HG03066 (cell line): ENCODE results near the gene NTN3.
A peak's percentile ranks its signal among the peaks of the same experiment; 100 is the strongest.
"Not testable (repeated sequence)": the region's sequence is repeated elsewhere in the genome, so short reads cannot be mapped to it uniquely, and the experiment has no call there.

Experiments
- ATAC-seq: cut with Tn5 transposase; IDR thresholded peaks from one replicate; pipeline ENCODE4 v1.9.1; 2021; ENCODE audit warnings: low read depth; ENCODE audit not compliant: unreplicated experiment

NTN3 gene

DNA sequence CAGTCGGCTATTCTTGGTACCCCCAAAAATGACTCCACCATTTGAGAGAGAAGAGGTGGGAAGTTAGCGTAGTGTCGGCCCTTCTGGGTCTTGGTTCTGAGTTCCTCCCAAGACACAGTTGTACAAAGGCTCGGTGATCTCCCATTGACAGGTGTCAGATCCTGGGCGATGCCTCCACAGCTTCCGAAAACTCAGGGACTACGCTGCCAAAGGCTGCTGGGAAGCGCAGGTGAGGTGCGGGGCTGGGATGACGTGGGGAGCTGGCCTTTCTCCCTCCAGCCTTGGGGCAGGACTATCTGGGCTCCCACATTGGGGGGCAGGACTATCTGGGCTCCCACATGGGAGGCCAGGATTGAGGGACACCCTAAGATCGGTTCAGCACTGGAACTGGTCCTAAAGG lies 31.5 kb upstream of the NTN3 start:
- ATAC-seq = no peak

DNA sequence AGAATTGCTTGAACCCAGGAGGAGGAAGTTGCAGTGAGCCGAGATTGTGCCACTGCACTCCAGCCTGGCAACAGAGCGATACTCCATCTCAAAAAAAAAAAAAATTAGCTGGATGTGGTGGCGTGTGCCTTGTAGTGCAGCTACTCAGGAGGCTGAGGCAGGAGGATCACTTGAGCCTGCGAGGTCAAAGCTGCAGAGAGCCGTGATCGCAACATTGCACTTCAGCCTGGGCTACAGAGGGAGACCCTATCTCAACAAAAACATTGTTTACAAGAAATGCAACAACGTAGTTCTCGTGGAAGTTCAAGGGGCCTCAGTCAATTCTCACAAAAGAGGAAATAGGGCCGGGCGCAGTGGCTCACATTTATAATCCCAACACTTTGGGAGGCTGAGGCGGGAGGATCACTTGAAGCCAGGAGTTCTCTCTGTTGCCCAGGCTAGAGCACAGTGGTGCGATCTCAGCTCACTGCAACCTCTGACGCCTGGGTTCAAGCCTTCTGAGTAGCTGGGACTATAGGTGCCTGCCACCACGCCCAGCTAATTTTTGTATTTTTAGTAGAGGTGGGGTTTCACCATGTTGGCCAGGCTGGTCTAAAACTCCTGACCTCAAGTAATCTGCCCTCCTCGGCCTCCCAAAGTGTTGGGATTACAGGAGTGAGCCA lies 29.8 kb upstream of the NTN3 start:
- ATAC-seq = not testable (repeated sequence)

DNA sequence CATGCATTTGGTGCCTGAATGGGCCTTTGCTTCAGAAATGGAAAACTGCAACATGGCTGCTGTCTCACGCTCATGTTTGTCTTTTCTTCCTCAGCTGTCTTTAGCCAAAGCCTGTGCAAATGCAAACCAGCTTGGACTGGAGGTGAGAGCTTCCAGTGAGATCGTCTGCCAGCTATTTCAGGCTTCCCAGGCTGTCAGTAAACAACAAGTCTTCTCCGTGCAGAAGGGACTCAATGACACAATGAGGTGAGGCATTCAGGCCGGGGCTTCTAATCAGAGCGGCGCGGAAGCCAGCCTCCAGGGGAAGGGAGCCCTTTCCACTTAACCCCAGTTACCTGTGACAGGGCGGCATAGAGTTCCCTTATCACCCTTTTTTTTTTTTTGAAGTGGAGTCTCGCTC lies 27.5 kb upstream of the NTN3 start:
- ATAC-seq = no peak

DNA sequence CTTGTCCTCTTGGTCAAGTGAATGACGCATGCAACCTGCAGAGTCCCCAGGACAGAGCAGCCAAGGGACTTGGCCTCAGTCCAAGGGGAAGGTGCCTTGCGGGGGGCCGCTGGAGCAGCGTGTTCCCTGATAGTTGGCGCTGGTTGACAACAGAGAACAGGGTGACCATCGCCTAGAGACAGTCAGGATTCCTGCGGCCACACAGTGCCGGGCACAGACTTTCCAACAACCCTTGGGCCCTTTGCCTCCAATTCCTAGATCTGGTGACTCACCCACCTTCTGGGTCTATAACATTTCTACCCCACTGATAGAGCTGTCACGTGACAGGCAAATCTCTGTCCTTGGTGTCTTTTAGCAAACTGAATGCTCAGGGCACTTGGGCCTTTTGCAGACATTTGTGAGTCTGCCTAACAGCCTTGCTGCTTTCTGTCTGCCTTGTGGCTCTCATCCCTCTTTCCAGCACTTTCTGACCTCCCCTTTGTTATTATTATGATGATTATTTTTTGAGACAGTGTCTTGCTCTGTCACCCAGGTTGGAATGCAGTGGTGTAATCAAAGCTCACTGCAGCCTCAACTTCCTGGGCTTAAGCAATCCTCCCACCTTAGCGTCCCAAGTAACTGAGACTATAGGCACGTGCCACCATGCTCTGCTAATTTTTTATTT lies 23.0 kb upstream of the NTN3 start:
- no peak for ATAC-seq

DNA sequence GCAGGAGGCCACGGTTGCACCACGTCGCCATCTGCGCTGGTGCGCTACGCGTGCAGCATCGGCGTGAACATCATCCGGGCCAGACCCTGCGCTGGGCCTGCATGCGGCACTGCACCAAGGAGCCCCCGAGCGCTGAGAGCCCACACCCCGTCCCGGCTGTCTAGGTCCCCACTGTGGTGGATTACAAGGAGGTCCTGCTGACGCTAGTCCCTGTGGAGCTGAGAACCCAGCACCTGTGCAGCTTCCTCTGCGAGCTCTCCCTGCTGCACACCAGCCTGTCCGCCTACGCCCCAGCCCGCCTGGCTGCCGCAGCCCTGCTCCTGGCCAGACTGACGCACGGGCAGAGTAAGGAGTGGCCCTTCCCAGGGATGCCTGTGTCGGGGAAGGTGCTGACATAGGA lies 22.0 kb upstream of the NTN3 start:
- no peak for ATAC-seq

DNA sequence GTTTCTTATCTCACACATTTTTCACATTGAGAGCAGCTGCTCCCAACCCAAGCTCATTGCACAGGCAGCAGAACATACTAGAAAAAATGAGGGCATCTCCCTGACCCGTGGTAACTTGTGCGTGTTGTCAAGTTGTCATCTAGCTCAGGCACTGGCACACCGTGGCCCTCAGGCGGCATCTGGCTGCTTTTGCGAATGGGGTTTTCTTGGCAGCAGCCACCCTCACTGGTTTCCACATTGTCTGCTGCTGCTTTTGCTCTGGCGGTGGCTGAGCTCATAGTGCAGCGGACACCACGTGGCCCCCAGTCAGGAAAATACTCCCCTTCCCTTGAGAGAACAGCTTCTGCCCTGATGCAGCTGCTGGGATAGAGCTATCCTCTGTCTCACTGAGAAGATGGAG lies 20.6 kb upstream of the NTN3 start:
- ATAC-seq = no peak

DNA sequence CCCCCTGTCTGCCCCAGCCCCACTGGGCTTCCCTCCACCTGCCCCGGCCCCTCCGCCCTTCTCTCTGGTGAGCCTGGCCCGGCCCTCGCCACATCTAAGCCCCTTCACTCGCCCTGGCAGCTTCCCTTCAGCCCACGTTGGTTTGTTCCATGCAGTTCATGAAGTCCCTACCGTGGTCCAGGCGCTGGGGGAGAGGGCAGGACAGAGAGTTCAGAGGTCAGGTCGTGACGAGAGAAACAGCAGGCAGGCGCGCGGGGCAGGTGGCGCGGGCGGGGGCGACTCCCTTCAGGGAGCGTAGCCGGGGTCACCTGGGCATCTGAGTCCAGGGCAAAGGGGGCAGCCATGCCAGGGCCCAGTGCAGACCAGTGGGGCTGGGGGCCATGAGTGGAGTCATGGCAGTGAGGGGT lies 20.1 kb upstream of the NTN3 start:
- no peak for ATAC-seq

DNA sequence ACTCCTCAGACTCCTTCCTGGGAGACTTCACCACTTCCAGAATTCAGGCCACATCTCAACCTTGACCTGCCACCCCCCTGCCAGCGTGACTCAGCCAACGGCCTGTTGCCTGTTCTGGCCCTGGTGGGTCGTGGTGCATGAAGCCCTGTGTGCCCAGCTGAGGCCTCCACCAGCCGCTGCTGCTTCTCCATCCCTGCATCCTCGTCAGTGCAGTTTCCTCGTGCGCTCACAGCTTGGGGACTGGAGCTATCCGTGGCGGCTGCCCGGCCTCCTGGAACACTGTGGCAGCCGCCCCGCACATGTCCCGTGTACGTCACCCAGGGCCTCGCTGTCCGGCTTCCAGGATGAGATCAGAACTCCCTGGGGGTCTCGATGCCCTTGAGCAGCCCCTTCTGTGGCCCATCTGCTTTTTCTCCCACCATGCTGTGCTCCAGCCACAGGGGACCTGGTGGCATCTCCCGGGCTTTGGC lies 19.2 kb upstream of the NTN3 start:
- no peak for ATAC-seq

DNA sequence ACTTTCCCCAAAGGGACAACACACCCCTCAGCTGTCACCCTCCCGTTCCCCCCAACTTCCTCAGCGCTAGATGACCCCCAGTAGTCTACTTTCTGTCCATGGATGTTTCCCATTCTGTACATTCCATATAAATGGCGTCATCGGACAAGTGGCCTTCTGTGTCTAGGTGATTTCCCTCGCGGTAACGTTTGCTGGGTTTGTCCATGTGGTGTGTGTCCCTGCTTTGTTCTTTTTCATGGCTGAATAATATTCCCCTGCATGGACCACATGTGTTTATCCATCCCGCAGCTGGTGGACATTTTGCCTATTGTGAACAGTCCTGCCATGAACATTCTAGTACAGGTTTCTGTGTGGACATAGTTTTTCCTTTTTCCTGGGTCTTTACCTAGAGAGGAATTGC lies 18.4 kb upstream of the NTN3 start:
- ATAC-seq = no peak

DNA sequence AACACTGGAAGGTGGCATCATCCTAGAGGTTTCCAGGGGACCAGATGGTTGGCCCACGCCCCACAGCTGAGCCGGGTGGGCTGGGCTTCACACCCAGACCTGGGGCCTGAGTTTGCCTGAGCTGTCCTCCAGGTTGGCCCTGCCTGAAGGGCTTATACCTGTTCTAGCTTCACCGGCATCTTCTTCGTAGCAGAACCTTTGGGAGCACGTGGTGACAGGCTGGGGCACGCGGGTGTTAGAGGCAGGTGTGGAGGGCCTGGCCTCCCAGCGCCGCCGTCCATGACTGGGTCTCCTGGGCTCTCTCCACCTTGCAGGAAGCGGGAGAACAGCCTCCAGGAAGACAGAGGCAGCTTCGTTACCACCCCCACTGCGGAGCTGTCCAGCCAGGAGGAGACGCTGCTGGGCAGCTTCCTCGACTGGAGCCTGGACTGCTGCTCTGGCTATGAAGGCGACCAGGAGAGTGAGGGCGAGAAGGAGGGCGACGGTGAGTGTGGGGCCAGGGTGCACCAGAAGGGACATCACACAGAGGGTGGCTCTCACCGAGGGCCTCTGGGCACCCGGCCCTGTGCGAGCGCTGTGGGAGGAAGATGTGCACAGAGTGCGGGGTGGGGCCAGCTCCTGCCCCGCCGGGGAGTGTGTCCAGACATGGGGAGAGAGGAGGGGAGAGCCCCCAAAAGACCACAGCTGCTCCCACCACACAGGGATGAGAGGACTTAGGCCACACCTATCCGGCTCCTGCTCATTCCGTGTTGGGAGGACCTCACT lies 15.8 kb upstream of the NTN3 start:
- ATAC-seq = no peak

DNA sequence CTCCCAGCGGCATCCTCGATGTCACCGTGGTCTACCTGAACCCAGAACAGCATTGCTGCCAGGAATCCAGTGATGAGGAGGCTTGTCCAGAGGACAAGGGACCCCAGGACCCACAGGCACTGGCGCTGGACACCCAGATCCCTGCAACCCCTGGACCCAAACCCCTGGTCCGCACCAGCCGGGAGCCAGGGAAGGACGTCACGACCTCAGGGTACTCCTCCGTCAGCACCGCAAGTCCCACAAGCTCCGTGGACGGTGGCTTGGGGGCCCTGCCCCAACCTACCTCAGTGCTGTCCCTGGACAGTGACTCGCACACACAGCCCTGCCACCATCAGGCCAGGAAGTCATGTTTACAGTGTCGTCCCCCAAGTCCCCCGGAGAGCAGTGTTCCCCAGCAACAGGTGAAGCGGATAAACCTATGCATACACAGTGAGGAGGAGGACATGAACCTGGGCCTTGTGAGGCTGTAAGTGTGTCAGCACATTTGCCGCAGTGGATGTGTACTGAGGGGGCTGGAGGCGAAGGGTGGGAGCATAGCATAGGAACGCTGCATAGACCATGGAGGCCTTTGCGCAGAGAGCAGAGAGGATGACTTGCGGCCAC lies 14.4 kb upstream of the NTN3 start:
- no peak for ATAC-seq

DNA sequence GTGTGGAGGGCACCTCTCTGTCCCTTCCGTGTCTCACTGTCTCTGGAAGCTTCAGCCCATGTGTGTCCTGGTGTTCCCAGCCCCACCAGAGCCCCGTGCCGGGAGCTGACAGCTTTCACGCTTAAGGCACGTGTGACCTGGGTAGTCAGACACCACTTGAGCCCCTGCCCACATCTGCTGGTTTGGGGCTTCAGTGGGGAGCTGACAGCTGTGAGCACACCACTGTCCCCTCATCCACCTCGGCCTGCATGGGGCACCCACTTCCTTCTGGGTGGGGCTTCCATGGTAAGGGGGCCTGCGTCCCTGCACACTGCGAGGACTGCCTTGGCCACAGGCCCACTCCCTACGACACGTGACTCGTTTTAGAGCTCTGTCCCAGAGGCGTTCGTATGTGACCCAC lies 13.8 kb upstream of the NTN3 start:
- no peak for ATAC-seq

DNA sequence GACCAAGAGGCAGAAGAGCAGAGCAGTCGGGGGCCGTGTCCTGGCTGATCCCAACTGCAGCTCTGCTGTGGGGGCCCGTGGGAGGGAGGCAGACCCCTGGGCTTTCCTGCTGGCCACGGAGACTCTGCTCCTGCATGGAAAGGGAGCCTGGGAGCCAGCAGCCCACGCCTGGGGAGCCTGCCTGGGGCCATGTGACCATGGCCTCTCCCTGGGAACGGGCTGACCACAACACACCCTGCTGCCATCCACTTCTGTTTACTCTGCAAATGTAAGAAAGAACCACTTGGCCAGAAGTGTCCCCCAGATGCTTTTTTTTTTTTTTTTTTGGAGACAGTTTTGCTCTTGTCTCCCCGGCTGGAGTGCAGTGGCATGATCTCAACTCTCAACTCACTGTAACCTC lies 13.2 kb upstream of the NTN3 start:
- ATAC-seq = no peak

DNA sequence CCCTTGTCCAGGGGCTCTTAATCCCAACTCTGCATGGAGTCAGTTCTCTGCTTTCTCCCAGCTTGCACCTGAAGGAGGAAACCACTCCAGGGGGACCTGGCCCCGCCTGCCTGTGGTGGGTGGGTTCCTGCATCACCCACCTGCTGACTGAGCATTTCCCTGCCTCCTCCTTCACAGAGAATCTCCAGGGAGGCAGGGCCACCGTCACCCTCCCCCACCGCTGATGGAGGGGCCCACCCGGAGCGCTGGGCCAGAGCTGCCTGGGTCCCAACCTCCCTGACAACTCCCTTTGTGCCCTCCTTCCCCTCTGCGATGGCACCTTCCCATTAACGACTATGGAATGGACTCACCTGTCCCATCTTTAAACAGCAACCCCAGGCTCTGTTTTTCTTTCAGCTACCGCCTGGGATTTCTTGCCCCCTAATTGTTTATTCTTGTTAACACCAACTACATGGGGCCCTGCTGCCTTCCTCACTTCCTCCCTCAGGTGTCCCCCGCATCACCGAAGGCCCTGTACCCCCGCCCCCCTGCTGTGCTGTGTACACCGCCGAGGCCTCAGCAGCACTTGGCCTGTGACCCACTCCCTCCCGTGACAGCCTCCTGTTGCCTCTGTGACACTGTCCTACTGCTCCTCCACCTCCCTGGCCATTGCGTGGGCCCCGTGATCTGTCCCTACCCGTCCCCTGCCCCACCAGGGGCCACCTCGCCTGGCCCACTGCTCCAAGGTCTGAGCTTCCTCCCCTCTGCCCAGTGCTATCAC lies 12.0 kb upstream of the NTN3 start:
- no peak for ATAC-seq

DNA sequence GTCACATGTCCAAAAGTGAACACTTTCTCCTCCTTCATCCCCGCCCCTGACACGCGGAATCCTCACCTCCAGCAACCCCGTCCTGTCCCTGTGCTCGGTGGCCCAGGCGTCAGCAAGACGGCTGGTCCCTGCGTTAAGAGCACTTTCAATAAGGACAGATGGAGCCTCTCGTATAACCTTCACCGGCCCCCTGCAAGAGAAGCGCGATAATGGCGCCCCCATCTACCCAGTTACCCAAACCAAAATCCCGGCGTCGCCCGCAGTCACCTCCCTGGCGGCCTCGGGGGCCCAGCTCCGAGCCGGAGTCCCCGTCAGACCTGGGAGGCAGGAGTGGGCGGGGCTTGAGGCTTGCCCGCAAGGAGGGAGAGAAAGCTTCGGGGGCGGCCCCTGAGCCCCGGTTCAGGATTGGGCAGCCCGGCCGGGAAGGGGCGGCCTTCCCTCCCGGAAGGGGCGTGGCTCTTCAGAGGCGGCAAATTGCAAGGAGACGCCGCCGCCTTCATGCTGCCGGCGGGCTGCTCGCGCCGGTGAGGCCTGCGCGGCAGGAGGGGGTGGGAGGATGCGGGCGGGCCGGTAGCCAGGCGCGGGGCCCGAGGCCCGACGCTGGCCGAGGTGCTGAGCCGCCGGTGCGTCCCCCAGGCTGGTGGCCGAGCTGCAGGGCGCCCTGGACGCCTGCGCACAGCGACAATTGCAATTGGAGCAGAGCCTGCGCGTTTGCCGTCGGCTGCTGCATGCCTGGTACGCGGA lies 11.3 kb upstream of the NTN3 start, which contains the start of gene TEDC2:
TEDC2 (plus strand) TSS at position 463 of the 744 bp plus-strand sequence; CDS start at position 499, 36 bp downstream.
- ATAC-seq = peak; percentile 81

DNA sequence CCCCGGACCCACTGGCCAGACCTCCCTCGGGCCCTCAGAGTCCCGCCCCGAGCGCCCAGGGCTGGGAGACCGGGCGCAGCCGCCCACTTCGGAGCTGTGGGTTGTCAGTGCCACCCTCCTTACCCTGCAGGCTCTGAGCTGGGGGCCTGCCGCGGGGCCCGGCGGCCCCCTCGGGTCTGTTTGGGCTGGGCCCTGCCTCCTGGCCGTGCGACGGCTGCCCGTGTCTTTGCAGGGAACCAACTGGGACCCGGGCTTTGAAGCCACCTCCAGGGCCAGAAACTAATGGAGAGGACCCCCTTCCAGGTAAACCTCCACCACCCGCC lies 10.7 kb upstream of the NTN3 start:
- no peak for ATAC-seq

DNA sequence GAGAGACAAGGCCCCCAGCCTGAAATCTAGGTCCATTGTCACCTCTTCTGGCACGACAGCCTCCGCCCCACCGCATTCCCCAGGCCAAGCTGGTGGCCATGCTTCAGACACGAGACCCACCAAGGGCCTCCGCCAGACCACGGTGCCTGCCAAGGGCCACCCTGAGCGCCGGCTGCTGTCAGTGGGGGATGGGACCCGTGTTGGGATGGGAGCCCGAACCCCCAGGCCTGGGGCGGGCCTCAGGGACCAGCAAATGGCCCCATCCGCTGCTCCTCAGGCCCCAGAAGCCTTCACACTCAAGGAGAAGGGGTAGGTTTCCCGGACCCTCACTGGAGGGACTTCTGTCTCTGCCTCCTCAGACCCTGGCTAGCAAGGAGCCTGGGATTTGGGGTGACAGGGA lies 10.2 kb upstream of the NTN3 start:
- ATAC-seq = no peak

DNA sequence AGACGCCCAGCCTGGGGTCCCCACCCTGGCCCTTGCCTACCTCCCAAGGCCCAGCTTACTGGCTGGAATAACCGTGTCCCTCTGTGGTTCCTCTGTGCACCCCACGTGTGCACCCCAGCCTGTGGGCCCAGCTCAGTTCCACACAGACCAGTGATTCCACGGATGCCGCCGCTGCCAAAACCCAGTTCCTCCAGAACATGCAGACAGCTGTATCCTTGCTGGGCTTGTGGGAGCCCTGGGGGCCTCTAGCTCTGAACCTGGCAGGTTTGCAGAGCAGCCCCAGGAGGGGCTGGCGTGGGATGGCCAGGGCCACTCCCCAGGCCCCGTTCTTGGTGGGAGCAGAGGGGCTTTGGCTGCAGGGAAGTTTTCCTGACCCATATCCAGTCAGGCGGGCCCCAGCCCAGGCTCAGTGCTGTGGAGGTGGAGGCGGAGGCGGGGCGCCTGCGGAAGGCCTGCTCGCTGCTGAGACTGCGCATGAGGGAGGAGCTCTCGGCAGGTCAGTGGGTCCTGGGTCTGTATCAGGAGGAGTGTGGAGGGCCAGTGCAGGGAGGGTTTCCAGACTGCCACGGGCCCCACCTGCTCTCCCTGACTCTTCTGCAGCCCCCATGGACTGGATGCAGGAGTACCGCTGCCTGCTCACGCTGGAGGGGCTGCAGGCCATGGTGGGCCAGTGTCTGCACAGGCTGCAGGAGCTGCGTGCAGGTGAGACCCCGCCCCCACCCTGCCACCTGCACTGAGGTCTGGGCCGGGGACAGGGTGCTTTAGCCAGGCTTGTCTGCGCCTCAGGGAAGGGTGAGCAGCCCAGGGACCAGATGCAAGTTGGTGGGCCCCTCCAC lies 8.8 kb upstream of the NTN3 start:
- ATAC-seq = no peak

DNA sequence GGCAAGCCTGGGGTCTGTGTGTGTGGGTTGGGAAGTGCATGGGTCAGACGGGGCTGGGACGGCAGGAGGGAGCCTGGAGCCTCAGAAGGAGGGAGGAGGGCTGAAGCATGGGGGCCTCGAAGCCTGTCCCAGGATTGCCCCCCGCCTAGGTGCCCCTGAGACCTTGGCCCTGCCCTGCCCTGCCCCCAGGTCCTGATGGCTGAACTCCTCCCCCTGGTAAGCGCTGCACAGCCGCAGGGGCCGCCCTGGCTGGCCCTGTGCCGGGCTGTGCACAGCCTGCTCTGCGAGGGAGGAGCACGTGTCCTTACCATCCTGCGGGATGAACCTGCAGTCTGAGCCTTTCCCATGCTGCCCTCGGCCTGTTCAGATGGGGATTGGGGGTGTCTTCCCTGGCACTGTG lies 6.8 kb upstream of the NTN3 start:
- ATAC-seq = no peak
